GM13977 (cell line): ENCODE results near the gene RPRD1B.

Experiments used
- DNase-seq: peaks from one replicate; pipeline ENCODE4 v3.0.0; 2012; ENCODE audit warnings: low spot score
- CTCF ChIP-seq: IDR thresholded peaks from 2 replicates; pipeline ENCODE4 v1.5.1; 2012; ENCODE audit warnings: mild to moderate bottlenecking, control low read depth; ENCODE audit not compliant: insufficient read depth; ENCODE audit errors: extremely low read depth, missing control alignments
- in situ Hi-C: fragments of 300-500 bp; cut with MboI; formaldehyde crosslinking; loops from one replicate; pipeline ENCODE4 v1.12.0; 2022; ENCODE audit warnings: low sequenced_read_pairs, low pct_unique_long_range_greater_than_20kb, mixed read lengths, inconsistent platforms; ENCODE audit not compliant: unreplicated experiment

The RPRD1B gene

GRCh38 chr20:38083338-38084048 lies 49.9 kb downstream of the RPRD1B start:
- no peak for DNase-seq
- in situ Hi-C loops: no loop called here
- TF ChIP-seq CTCF: no peak

DNA sequence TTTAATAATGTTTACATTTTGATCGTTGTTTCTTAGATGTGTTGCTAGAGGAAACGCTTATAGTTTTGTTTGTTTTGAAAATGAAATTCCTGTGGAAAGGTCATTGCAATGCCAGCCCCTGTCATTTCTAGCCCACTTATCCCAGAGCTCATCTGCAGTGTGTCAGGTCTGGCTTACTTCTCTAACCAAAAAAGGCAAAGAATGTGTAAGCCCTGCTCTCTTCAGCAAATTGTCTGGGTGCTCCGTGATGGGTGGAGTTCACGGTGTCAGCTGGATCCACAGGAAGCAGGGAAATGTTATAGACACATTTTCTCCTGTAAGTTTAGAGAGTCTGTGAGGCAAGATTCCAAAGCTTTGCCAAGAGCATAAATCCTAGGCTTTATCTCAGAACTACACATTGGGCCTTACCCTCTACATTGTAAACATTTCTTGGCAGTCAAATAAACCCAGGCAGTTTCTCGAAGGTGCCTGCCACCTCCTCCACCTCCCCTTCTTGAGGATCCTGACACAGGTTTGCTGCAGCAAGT lies 50.9 kb downstream of the RPRD1B start:
- no peak for DNase-seq
- in situ Hi-C loops: no loop called here
- TF ChIP-seq CTCF: no peak

GRCh38 chr20:38085026-38085425 lies 51.5 kb downstream of the RPRD1B start:
- no peak for TF ChIP-seq CTCF
- in situ Hi-C loops: no loop called here
- DNase-seq: no peak

- in situ Hi-C loops: no loop called here
These were observed 56.0 kb downstream of the RPRD1B start for GRCh38 chr20:38089500-38089899.

GRCh38 chr20:38090061-38090460 lies 56.5 kb downstream of the RPRD1B start:
- in situ Hi-C loops: no loop called here
- DNase-seq: no peak
- no peak for TF ChIP-seq CTCF

More at GRCh38 chr20:38089500-38089899, 56.0 kb downstream of the RPRD1B start:
- no peak for DNase-seq
- TF ChIP-seq CTCF: no peak

DNA sequence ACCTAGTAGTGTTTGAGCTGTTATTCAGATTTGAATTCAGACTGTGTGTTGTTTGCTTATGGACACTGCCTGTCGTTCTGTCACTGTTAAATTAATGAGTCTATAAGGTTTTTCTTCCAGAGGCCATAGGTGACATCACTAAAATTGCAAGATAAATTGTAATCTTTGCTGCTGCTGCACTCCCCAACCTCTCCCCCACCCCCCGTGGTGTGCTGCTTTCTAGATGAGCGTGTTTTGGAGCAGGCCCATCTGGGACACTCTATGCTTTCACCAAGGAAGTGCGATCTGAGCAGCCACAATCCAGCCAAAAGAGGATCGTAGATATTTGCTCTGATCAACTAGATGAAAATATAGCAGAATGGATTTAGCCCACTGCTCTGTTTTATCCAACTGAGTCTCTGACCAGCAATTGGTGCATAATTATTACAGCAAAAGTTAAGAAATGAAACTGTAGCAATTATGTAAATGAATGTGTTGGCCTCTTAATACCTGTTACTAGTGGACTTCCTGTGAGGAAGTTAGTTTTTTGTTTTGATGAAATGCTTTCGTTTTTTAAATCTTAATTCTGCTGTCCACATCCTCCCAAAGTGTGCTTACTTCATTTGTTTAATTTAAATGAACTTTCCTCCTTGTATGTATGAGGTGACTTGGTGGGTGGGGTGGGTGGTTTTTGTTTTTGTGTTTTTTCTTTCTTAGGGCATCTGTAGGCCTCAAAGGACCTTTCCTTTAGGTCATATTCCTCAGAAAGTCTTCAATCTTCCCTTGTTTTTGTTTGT lies 58.1 kb downstream of the RPRD1B start:
- peak; percentile 20 for DNase-seq
- in situ Hi-C loops: no loop called here
- TF ChIP-seq CTCF: no peak
